ENCODE measurements around the gene AGAP1. TPM values are rescaled to one million over a fixed set of nuclear protein-coding genes. Genes with fewer than 3 reads are reported as not detected.

Gene AGAP1
- total RNA-seq, 1 donor from 2014 or later = 36.2 TPM

DNA sequence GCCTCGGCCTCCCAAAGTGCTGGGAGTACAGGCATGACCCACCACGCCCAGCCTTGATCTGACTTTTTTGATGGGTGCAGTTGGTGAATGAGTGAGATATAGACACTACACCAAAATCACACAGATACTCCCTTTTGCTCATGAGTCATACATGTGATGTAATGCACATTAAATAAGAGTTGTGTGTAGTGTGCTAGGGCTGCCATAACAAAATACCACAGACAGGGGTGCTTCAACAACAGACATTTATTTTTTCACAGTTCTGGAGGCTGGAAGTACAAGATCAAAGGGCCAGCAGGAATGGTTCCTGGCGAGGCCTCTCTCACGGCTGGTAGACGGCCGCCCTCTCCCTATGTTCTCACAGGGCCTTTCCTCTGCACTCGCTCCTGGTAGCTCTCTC, 627.7 kb downstream of the AGAP1 start:
- ATAC-seq = no peak
- intact Hi-C loops (cut with DNase I) = no loop called here

DNA sequence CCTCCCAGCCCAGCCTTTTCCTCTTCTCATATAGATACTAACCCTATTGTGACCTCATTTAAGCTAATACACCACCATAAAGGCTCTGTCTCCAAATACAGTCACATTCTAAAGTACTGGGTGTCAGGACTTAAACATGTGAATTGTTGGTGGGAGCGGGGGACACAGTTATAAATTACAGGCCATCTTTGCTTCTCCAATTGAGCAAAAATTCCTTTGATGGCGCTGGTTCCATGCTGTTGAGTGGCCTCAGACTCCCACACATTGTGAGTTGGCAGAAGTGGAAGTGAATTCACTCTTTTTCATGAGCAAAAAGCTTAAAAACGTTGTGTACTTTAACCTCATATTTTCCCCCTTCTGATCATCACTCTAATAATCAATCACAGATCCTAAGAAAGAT, 628.4 kb downstream of the AGAP1 start:
- Histone ChIP-seq H3K4me1 (no peaks in the 10 kb centered on the region), H3K9me3 (no peaks in the 10 kb centered on the region), H3K27ac (no peak overlapping the region), H3K36me3 (peaks cover 31% of the 10 kb centered on the region), H3K27me3 (ENCODE audit: low read depth) (no peaks in the 10 kb centered on the region), H3K4me3 (no peak overlapping the region)
- intact Hi-C loops (cut with DNase I) = no loop called here
- ATAC-seq = no peak
- TF ChIP-seq, protein P1, sequence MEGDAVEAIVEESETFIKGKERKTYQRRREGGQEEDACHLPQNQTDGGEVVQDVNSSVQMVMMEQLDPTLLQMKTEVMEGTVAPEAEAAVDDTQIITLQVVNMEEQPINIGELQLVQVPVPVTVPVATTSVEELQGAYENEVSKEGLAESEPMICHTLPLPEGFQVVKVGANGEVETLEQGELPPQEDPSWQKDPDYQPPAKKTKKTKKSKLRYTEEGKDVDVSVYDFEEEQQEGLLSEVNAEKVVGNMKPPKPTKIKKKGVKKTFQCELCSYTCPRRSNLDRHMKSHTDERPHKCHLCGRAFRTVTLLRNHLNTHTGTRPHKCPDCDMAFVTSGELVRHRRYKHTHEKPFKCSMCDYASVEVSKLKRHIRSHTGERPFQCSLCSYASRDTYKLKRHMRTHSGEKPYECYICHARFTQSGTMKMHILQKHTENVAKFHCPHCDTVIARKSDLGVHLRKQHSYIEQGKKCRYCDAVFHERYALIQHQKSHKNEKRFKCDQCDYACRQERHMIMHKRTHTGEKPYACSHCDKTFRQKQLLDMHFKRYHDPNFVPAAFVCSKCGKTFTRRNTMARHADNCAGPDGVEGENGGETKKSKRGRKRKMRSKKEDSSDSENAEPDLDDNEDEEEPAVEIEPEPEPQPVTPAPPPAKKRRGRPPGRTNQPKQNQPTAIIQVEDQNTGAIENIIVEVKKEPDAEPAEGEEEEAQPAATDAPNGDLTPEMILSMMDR (IDR thresholded peaks at IDR 0.05) = no peak
- no peak for DNase-seq

More for the DNA sequence above, 627.7 kb downstream of the AGAP1 start:
- Histone ChIP-seq H3K4me1 (no peaks in the 10 kb centered on the region), H3K27me3 (ENCODE audit: low read depth) (no peaks in the 10 kb centered on the region), H3K27ac (no peak overlapping the region), H3K4me3 (no peak overlapping the region), H3K36me3 (peaks cover 26% of the 10 kb centered on the region), H3K9me3 (no peaks in the 10 kb centered on the region)
- TF ChIP-seq, protein P1 (IDR thresholded peaks at IDR 0.05) = no peak
- DNase-seq = no peak

DNA sequence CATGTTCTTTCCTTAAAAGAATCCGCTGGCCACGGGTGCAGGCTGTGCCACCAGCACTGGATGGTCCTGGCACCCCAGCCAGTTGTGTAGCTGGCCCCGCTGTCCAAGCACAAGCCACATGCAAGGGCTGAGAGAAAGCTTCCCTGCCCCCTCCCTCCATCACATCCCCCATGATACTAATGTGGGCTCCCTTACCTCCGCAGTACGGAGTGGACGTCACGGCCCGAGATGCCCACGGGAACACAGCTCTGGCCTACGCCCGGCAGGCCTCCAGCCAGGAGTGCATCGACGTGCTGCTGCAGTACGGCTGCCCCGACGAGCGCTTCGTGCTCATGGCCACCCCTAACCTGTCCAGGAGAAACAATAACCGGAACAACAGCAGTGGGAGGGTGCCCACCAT, 629.9 kb downstream of the AGAP1 start:
- H3K4me3 ChIP-seq = no peak overlapping the region
- H3K4me1 ChIP-seq = no peaks in the 10 kb centered on the region
- DNase-seq (no peak), ATAC-seq (no peak)
- H3K9me3 ChIP-seq = no peaks in the 10 kb centered on the region
- H3K27me3 ChIP-seq (ENCODE audit: low read depth) = no peaks in the 10 kb centered on the region
- H3K36me3 ChIP-seq = peaks cover 31% of the 10 kb centered on the region
- H3K27ac ChIP-seq = no peak overlapping the region
- intact Hi-C loops (cut with DNase I) = no loop called here
- TF ChIP-seq, protein P1 (IDR thresholded peaks at IDR 0.05) = no peak

DNA sequence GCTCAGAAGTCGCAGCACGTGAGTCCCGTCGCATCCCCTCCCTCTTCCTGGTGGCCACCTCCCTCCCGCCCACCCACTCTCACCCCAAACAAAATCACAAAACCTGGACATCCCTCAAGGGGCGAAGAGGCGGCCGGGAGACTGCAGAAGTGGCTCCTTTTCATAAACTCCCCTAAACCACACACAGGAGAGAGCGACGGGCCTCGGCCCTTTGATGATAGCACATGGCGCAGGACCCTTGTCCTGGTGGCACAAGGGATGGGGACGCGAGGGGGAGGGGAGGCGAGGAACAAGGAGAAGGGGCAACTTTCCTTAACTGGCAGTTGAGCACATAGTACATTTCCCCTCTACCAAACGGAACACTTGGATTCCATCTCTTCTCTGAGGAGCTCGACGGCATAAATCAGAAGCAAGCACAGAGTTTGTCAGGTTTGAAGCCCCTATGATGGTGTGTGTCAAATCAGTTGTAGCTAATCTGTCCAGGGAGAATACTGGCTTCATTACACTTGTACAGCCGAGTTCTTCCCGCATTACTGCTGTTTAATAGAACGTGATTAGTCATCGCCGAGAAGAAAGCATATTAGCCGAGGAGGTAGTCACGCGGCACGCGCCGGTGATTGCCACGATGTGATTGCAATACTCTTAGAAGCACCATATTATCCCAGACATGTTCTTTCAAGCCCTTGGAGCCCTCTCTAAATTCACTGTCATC, 630.5 kb downstream of the AGAP1 start:
- Histone ChIP-seq H3K9me3 (no peaks in the 10 kb centered on the region), H3K27ac (no peak overlapping the region), H3K4me1 (no peaks in the 10 kb centered on the region), H3K36me3 (peaks cover 31% of the 10 kb centered on the region), H3K4me3 (no peak overlapping the region), H3K27me3 (ENCODE audit: low read depth) (no peaks in the 10 kb centered on the region)
- DNase-seq (no peak), ATAC-seq (no peak)
- intact Hi-C loops (cut with DNase I) = no loop called here
- TF ChIP-seq, protein P1 (IDR thresholded peaks at IDR 0.05) = no peak

DNA sequence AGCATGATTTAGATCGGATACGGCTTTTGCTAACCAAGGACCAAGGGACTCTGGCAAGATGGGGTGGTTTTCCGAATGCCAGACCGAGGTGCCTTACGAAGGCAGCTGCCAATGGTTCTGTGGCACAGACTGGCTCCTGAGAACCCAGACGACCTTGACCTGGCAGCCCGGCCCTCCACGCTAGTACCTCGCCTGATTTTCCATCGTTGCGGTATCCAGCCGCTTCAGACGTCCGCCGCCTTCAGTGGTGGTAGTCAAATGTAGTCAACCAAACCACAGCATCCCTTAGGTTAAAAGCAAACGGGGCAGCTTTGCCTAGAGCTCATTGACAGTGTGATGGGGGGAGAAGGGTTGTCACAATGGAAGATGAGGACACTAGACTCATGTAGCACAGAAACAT, 631.7 kb downstream of the AGAP1 start:
- TF ChIP-seq, protein P1 (IDR thresholded peaks at IDR 0.05) = no peak
- Histone ChIP-seq H3K27ac (no peak overlapping the region), H3K36me3 (peaks cover 31% of the 10 kb centered on the region), H3K4me3 (no peak overlapping the region), H3K9me3 (no peaks in the 10 kb centered on the region), H3K4me1 (no peaks in the 10 kb centered on the region), H3K27me3 (ENCODE audit: low read depth) (no peaks in the 10 kb centered on the region)
- intact Hi-C loops (cut with DNase I) = no loop called here
- ATAC-seq (no peak), DNase-seq (no peak)

All from lower lobe of right lung (tissue), 2 donors.